Ishikawa (cell line): Measurements from ENCODE around the gene TRIM68.

Experiments
- CREB1 ChIP-seq: IDR thresholded peaks from 2 replicates; pipeline ENCODE4 v1.6.1; 2012; ENCODE audit warnings: low read depth
- EGR1 ChIP-seq: IDR thresholded peaks from 2 replicates; pipeline ENCODE4 v1.6.1; 2012
- EP300 ChIP-seq: IDR thresholded peaks from 2 replicates; pipeline ENCODE4 v1.6.1; 2012; ENCODE audit warnings: borderline replicate concordance
- FOXM1 ChIP-seq: IDR thresholded peaks from 2 replicates; pipeline ENCODE4 v1.6.1; 2012; ENCODE audit warnings: low read depth, borderline replicate concordance
- NFIC ChIP-seq: IDR thresholded peaks from 2 replicates; pipeline ENCODE4 v1.6.1; 2012
- RAD21 ChIP-seq: IDR thresholded peaks from 2 replicates; pipeline ENCODE4 v1.6.1; 2012; ENCODE audit warnings: low read depth
- TAF1 ChIP-seq: IDR thresholded peaks from 2 replicates; pipeline ENCODE4 v1.6.1; 2012; ENCODE audit warnings: low read depth, mild to moderate bottlenecking
- TCF12 ChIP-seq: IDR thresholded peaks from 2 replicates; pipeline ENCODE4 v1.6.1; 2012; ENCODE audit warnings: low read depth
- TF ChIP-seq, protein P1 (sequence below): IDR thresholded peaks from 2 replicates; pipeline ENCODE4 v1.6.1; 2012
- TF ChIP-seq, protein P2 (sequence below): IDR thresholded peaks from 2 replicates; pipeline ENCODE4 v1.6.1; 2012; ENCODE audit warnings: low read depth, mild to moderate bottlenecking

DNA sequence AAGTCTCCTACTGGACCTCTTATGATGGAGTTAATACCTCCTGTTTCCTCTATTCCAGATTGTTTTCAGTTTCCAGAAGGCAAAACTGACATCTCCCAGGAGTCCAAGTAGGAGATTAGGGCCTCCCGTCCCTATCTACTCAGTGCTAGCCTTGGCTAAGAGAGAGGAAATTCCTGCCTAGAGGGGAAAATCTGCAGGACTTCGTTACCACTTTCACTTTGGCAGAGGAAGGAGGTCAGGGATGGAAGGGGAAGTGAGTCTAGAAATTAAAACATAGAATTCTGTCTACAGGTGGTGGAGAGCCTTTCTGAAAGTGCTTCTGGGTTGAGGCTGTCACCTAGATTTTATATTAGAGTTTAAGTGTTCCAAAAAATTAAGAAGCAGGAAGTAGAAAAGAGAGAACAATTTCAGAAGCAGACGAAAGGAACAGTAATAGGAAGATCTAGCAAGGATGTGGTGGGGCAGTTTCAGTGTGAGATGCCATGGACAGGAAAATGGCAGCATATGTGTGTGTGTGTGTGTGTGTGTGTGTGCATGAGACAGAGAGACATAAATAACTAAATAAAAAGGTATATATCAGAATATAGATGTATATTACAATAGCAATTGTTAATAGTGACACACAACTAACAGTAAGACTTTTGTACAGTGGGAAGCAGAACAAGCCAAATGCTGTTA lies 2.4 kb upstream of the TRIM68 start:
- TF ChIP-seq NFIC (no peak), TAF1 (no peak), FOXM1 (no peak), RAD21 (no peak), EP300 (no peak), TCF12 (no peak), CREB1 (no peak), EGR1 (no peak)
- TF ChIP-seq, protein P1, sequence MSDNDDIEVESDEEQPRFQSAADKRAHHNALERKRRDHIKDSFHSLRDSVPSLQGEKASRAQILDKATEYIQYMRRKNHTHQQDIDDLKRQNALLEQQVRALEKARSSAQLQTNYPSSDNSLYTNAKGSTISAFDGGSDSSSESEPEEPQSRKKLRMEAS = no peak
- TF ChIP-seq, protein P2, sequence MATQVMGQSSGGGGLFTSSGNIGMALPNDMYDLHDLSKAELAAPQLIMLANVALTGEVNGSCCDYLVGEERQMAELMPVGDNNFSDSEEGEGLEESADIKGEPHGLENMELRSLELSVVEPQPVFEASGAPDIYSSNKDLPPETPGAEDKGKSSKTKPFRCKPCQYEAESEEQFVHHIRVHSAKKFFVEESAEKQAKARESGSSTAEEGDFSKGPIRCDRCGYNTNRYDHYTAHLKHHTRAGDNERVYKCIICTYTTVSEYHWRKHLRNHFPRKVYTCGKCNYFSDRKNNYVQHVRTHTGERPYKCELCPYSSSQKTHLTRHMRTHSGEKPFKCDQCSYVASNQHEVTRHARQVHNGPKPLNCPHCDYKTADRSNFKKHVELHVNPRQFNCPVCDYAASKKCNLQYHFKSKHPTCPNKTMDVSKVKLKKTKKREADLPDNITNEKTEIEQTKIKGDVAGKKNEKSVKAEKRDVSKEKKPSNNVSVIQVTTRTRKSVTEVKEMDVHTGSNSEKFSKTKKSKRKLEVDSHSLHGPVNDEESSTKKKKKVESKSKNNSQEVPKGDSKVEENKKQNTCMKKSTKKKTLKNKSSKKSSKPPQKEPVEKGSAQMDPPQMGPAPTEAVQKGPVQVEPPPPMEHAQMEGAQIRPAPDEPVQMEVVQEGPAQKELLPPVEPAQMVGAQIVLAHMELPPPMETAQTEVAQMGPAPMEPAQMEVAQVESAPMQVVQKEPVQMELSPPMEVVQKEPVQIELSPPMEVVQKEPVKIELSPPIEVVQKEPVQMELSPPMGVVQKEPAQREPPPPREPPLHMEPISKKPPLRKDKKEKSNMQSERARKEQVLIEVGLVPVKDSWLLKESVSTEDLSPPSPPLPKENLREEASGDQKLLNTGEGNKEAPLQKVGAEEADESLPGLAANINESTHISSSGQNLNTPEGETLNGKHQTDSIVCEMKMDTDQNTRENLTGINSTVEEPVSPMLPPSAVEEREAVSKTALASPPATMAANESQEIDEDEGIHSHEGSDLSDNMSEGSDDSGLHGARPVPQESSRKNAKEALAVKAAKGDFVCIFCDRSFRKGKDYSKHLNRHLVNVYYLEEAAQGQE = no peak
